8988T (cell line): ENCODE data around the gene STRN4.
"Not testable (repeated sequence)": the region's sequence is repeated elsewhere in the genome, so short reads cannot be mapped to it uniquely, and the experiment has no call there.

Experiments used
- DNase-seq: peaks from one replicate; pipeline ENCODE4 v3.0.0; 2011

STRN4 gene

GRCh38 chr19:46746281-46747057, at the start of gene STRN4:
Gene STRN4 (minus strand): TSS chr19:46746450. CDS start chr19:46746430, 20 bp downstream.
- peak; percentile 87 for DNase-seq

- DNase-seq = no peak
Observed at GRCh38 chr19:46791944-46792343, 45.7 kb upstream of the STRN4 start.

- DNase-seq = no peak
Observed at GRCh38 chr19:46789371-46789770, 43.1 kb upstream of the STRN4 start.

GRCh38 chr19:46788968-46789338, 42.7 kb upstream of the STRN4 start:
- no peak for DNase-seq

- DNase-seq = peak; percentile 91
Observed at GRCh38 chr19:46788262-46788967, 42.2 kb upstream of the STRN4 start, which contains the start of gene SLC1A5. Gene SLC1A5 (minus strand): TSS chr19:46788594. CDS start chr19:46787965, 629 bp downstream.

- no peak for DNase-seq
Observed at GRCh38 chr19:46787331-46788261, 41.3 kb upstream of the STRN4 start.

GRCh38 chr19:46787040-46787330, 40.7 kb upstream of the STRN4 start:
- DNase-seq = no peak

- peak; percentile 59 for DNase-seq
Observed at GRCh38 chr19:46786236-46787039, 40.2 kb upstream of the STRN4 start.

- no peak for DNase-seq
Observed at GRCh38 chr19:46785980-46786235, 39.7 kb upstream of the STRN4 start.

GRCh38 chr19:46785054-46785979, 39.1 kb upstream of the STRN4 start:
- no peak for DNase-seq

- peak; percentile 73 for DNase-seq
Observed at GRCh38 chr19:46784262-46785053, 38.2 kb upstream of the STRN4 start.

- DNase-seq = no peak
Observed at GRCh38 chr19:46783670-46784069, 37.4 kb upstream of the STRN4 start.

GRCh38 chr19:46782355-46783019, 36.2 kb upstream of the STRN4 start:
- no peak for DNase-seq

- DNase-seq = not testable (repeated sequence)
Observed at GRCh38 chr19:46777956-46778645, 31.9 kb upstream of the STRN4 start.

GRCh38 chr19:46776927-46777911, 31.0 kb upstream of the STRN4 start:
- DNase-seq = peak; percentile 67

- DNase-seq = no peak
Observed at GRCh38 chr19:46775642-46776258, 29.5 kb upstream of the STRN4 start.

GRCh38 chr19:46773018-46773399, 26.8 kb upstream of the STRN4 start:
- no peak for DNase-seq
